Brain microvascular endothelial cell (primary cell): ENCODE data around the gene CNFN.
A peak's percentile ranks its signal among the peaks of the same experiment; 100 is the strongest.
"Not testable (repeated sequence)": the region's sequence is repeated elsewhere in the genome, so short reads cannot be mapped to it uniquely, and the experiment has no call there.

ENCODE experiments used
- DNase-seq: peaks from one replicate; pipeline ENCODE4 v3.0.0-alpha.2; 2020
- H3K27ac ChIP-seq: fragments of 250-450 bp; sonication (Bioruptor Pico); 2 replicates; pipeline ENCODE4 v1.5.1; 2020; ENCODE audit warnings: mild to moderate bottlenecking, moderate library complexity
- H3K27me3 ChIP-seq: fragments of 250-450 bp; sonication (Bioruptor Pico); replicated peaks from 2 replicates; pipeline ENCODE4 v1.5.1; 2020; ENCODE audit warnings: mild to moderate bottlenecking
- H3K36me3 ChIP-seq: fragments of 250-450 bp; sonication (Bioruptor Pico); replicated peaks from 2 replicates; pipeline ENCODE4 v1.5.1; 2020; ENCODE audit warnings: mild to moderate bottlenecking
- H3K4me3 ChIP-seq: 2 replicates; pipeline ENCODE4 v1.5.1; 2011; ENCODE audit warnings: low read depth, mild to moderate bottlenecking, control low read depth, low read length, moderate library complexity
- in situ Hi-C: cut with HindIII; loops from 2 replicates; pipeline ENCODE4 v1.10.0; 2017; ENCODE audit warnings: low sequenced_read_pairs, low pct_ligation_motif_present
- TF ChIP-seq, protein P1 (sequence below): IDR thresholded peaks from 2 replicates; pipeline ENCODE4 v1.5.1; 2011; ENCODE audit warnings: low read depth, mild to moderate bottlenecking, moderate library complexity, low read length, control low read depth, inconsistent platforms; ENCODE audit errors: missing control alignments

CNFN gene

DNA sequence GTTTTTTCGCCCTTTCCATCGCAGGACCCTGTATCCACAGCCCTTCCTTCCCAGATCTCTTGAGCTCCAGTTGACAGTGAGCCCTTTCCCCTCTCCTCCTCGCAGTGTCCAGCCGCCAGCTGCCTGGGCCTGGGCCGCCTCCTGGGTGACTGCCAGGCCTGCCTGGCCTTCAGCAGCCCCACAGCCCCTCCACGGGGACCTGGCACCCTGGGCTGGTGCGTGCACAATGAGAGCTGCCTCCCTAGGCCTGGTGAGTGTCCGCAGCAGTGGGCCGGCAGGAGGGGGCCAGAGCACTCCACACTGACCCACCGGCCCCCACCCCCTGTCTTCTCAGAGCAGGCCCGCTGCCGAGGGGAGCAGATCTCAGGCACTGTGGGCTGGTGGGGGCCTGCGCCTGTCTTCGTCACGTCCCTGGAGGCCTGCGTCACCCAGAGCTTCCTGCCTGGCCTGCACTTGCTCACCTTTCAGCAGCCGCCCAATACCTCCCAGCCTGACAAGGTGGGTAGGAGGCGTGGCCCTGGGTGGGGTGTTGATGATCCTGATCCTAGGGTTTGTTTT is 45.7 kb downstream of the CNFN start:
- Histone ChIP-seq H3K36me3 (no peaks in the 10 kb centered on the region), H3K27ac (no peak overlapping the region), H3K27me3 (no peaks in the 10 kb centered on the region), H3K4me3 (no peak overlapping the region)
- TF ChIP-seq, protein P1, sequence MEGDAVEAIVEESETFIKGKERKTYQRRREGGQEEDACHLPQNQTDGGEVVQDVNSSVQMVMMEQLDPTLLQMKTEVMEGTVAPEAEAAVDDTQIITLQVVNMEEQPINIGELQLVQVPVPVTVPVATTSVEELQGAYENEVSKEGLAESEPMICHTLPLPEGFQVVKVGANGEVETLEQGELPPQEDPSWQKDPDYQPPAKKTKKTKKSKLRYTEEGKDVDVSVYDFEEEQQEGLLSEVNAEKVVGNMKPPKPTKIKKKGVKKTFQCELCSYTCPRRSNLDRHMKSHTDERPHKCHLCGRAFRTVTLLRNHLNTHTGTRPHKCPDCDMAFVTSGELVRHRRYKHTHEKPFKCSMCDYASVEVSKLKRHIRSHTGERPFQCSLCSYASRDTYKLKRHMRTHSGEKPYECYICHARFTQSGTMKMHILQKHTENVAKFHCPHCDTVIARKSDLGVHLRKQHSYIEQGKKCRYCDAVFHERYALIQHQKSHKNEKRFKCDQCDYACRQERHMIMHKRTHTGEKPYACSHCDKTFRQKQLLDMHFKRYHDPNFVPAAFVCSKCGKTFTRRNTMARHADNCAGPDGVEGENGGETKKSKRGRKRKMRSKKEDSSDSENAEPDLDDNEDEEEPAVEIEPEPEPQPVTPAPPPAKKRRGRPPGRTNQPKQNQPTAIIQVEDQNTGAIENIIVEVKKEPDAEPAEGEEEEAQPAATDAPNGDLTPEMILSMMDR = no peak
- DNase-seq = no peak
- in situ Hi-C loops = no loop called here

DNA sequence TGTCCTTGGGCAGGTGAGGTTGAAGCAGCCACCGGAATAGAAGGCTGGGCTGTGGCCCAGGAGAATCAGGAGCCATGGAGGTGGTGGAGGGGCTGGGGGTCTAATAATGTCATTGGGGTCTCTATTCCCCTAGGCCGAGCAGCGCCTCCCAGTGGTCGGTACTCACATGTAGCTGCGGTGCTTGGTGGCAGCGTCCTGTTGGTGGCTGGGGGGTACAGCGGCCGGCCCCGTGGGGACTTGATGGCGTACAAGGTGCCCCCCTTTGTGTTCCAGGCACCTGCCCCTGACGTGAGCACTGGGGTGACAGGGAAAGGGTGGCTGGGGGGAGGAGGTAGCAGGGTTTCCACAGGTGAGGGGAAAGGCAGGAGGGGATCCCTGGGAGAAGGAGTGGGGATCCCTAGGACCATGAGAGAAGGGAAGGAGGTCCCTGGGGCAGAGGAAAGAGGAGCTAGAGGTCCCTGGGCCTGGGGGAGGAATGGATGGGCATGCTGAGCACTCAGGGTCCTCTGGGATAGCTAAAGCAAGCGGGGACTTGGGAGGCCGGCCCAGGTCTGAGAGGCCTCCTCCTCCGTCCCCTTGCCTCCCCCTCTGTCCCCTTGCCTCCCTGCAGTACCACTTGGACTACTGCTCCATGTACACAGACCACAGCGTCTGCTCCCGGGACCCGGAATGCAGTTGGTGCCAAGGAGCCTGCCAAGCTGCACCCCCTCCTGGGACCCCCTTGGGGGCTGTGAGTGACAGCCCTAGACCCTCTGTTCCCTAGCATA is 46.6 kb downstream of the CNFN start:
- no peak overlapping the region for H3K27ac ChIP-seq
- H3K36me3 ChIP-seq = no peaks in the 10 kb centered on the region
- TF ChIP-seq, protein P1 = peak; percentile 42
- no peak overlapping the region for H3K4me3 ChIP-seq
- in situ Hi-C loops = no loop called here
- no peaks in the 10 kb centered on the region for H3K27me3 ChIP-seq
- DNase-seq = no peak

DNA sequence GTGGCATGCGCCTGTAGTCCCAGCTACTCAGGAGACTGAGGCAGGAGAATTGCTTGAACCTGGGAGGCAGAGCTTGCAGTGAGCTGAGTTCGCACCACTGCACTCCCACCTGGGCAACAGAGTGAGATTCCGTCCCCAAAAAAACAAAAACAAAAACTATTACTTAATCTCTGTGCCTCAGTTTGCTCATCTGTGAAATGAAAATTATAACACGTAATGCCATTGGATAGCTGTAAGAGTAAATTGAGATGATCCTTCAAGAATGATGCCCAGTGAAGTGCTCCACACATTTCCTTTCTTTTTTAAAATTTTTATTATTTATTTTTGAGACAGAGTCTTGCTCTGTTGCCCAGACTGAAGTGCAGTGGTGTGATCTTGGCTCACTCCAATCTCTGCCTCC is 50.2 kb downstream of the CNFN start:
- H3K27ac ChIP-seq, H3K4me3 ChIP-seq, H3K27me3 ChIP-seq, in situ Hi-C loops, H3K36me3 ChIP-seq, DNase-seq: not testable (repeated sequence)

DNA sequence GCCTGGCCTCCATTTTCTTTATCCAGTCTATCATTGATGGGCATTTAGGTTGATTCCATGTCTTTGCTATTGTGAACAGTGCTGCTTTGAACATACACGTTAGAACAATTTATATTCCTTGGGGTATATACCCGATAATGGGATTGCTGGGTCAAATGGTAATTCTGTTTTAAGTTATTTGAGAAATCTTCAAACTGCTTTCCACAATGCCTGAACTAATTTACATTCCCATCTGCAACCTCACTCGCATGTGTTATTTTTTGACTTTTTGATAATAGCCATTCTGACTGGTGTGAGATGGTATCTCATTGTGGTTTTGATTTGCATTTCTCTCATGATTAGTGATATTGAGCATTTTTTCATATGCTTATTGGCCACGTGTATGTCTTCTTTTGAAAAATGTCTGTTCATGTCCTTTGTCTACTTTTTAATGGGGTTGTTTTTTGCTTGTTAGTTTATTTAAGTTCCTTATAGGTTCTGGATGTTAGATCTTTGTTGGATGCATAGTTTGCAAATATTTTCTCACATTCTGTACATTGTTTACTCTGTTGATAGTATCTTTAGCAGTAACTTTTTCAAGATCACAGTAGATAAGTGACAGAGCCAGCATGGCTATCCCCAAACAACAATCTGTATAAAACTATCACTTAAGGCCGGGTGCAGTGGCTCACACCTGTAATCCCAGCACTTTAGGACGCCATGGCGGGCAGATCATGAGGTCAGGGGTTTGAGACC is 50.8 kb downstream of the CNFN start:
- H3K27me3 ChIP-seq, H3K27ac ChIP-seq, H3K36me3 ChIP-seq, DNase-seq, in situ Hi-C loops, H3K4me3 ChIP-seq: not testable (repeated sequence)
